Urothelium cell line (cell line): ENCODE data around the gene QSOX2.
"Not testable (repeated sequence)": the region's sequence is repeated elsewhere in the genome, so short reads cannot be mapped to it uniquely, and the experiment has no call there.

Experiments used
- DNase-seq: peaks from one replicate; pipeline ENCODE4 v3.0.0; 2011; ENCODE audit warnings: low spot score, mixed read lengths
- FAIRE-seq: peaks from 2 replicates; lab custom pipeline; 2011; peaks lifted over from hg19 to GRCh38; lab: Jason Lieb, UNC

The QSOX2 gene

GRCh38 chr9:136267261-136268111 is 21.9 kb upstream of the QSOX2 start:
- FAIRE-seq (no peak), DNase-seq (peak; percentile 85)

GRCh38 chr9:136266641-136267040 is 21.0 kb upstream of the QSOX2 start:
- not testable (repeated sequence) for FAIRE-seq

GRCh38 chr9:136265561-136266355 is 20.1 kb upstream of the QSOX2 start:
- DNase-seq (no peak), FAIRE-seq (no peak)

More at GRCh38 chr9:136266641-136267040, 21.0 kb upstream of the QSOX2 start:
- DNase-seq: not testable (repeated sequence)

GRCh38 chr9:136264441-136265405 is 19.1 kb upstream of the QSOX2 start:
- DNase-seq (no peak), FAIRE-seq (no peak)

- FAIRE-seq (no peak), DNase-seq (no peak)
Measured at GRCh38 chr9:136264031-136264430, 18.4 kb upstream of the QSOX2 start.

- no peak for FAIRE-seq
- no peak for DNase-seq
Measured at GRCh38 chr9:136262671-136263178, 17.1 kb upstream of the QSOX2 start.

GRCh38 chr9:136261686-136262430 is 16.2 kb upstream of the QSOX2 start:
- FAIRE-seq (no peak), DNase-seq (no peak)

- FAIRE-seq: no peak
- DNase-seq: no peak
Measured at GRCh38 chr9:136260936-136261472, 15.4 kb upstream of the QSOX2 start.

GRCh38 chr9:136260521-136260920 is 14.9 kb upstream of the QSOX2 start:
- FAIRE-seq: no peak
- no peak for DNase-seq

GRCh38 chr9:136259836-136260235 is 14.2 kb upstream of the QSOX2 start:
- DNase-seq (no peak), FAIRE-seq (no peak)

GRCh38 chr9:136259517-136259813 is 13.9 kb upstream of the QSOX2 start:
- DNase-seq (no peak), FAIRE-seq (no peak)

GRCh38 chr9:136258786-136259516 is 13.3 kb upstream of the QSOX2 start:
- DNase-seq: no peak
- FAIRE-seq: no peak

GRCh38 chr9:136258299-136258625 is 12.7 kb upstream of the QSOX2 start:
- DNase-seq (no peak), FAIRE-seq (no peak)

- FAIRE-seq: no peak
Measured at GRCh38 chr9:136257381-136258298, 12.0 kb upstream of the QSOX2 start.

GRCh38 chr9:136255896-136256890 is 10.6 kb upstream of the QSOX2 start:
- no peak for FAIRE-seq

More at GRCh38 chr9:136257381-136258298, 12.0 kb upstream of the QSOX2 start:
- DNase-seq: no peak

GRCh38 chr9:136255166-136255538 is 9.5 kb upstream of the QSOX2 start:
- no peak for FAIRE-seq

More at GRCh38 chr9:136255896-136256890, 10.6 kb upstream of the QSOX2 start:
- DNase-seq: peak; percentile 32

More at GRCh38 chr9:136255166-136255538, 9.5 kb upstream of the QSOX2 start:
- peak; percentile 66 for DNase-seq
